ENCODE measurements around the gene TBCA.
A peak's percentile ranks its signal among the peaks of the same experiment; 100 is the strongest.
"Not testable (repeated sequence)": the region's sequence is repeated elsewhere in the genome, so short reads cannot be mapped to it uniquely, and the experiment has no call there.

TBCA gene

DNA sequence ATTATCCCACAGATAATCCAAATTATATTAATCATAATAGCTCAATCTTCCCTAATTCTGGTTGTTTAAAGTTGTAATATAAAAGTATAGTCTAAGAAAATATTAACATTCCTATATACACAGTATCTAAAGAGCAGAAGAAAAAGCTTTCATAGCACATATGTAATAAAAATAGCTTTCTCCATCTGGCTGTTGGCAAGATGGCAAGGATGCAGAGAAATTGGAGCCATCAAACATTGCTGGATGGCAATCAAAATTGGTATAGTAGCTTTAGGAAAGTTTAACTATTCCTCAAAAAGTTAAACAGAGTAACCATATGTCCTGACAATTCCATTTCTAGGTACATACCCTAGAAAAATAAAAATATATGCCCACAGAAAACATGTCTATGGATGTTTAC is 66.8 kb downstream of the TBCA start:
- no peak for DNase-seq (ENCODE audit: low read depth)

DNA sequence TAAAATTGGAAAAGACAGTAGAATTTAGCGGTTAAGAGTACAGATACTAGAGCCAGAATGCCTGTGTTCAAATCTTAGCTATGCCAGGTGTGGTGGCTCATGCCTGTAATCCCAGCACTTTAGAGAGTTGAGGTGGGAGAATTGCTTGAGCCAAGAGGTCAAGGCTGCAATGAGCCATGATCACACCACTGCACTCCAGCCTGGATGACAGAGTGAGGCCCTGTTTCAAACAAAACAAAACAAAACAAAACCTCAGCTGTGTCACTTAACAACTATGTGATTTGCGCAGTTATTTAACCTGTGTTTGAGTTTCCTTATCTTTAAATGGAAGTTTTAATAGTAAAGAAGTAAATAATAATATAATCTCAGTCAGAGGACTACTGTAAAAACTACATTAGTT is 68.3 kb downstream of the TBCA start:
- DNase-seq (ENCODE audit: low read depth), result no peak

DNA sequence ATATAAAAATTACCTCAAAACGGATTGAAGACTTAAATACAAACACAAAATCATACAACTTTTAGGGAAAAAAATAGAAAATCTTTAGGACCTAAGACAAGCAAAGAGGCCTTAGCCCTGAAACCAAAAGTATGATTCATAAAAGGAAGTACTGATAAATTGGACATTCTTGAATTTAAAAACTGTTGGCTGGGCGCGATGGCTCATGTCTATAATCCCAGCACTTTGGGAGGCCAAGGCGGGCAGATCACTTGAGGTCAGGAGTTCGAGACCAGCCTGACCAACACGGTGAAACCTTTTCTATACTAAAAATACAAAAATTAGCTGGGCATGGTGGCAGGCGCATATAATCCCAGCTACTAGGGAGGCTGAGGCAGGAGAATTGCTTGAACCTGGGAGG is 76.6 kb downstream of the TBCA start:
- not testable (repeated sequence) for DNase-seq (ENCODE audit: low read depth)

DNA sequence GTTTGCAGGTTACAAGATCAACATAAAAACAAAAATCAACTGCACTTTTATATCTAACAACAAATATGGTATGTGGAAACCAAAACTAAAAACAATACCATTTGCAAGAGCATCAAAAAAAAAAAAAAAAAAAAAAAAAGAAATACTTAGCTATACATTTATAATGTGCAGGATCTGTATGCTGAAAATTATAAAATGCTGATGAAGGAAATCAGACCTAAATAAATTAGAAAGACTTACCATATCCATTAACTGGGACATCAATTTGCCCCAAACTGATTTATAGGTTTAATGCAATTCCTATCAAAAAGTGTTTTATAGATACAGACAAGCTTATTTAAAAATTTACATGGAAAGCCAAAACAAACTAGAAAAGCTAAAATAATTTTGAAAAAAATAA is 77.2 kb downstream of the TBCA start:
- no peak for DNase-seq (ENCODE audit: low read depth)

DNA sequence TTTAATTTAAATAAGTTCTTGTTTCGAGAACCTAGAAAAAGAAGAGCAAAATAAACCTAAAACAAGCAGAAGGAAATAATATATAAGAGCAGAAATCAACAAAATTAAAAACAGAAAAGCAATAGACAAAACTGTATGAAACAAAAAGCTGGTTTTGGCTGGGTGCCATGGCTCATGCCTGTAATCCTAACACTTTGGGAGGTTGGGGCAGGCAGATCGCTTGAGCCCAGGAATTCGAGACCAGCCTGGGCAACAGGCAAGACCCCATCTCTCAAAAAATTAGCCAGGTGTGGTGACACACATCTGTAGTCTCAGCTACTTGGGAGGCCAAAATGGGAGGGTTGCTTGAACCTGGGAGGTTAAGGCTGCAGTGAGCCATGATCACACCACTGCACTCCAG is 78.4 kb downstream of the TBCA start:
- DNase-seq (ENCODE audit: low read depth), result no peak

DNA sequence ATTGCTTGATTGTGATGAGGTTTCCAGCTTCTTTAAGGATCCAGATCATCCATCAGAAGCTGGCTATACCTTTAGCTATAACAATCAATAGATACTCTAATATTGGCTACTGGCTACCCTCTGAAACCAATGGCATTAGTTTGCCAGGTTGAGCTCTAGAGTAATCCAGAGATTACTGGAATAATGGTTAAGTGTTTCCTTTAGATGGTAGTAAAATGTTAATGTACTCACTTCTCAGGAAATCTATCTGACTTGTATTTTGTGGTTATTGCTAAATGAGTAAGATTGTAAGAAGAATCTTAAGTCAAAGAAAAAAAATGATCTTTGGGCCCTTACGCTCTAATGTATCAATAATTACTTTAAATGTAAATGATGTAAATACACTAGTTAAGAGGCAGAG is 80.0 kb downstream of the TBCA start:
- no peak for DNase-seq (ENCODE audit: low read depth)

DNA sequence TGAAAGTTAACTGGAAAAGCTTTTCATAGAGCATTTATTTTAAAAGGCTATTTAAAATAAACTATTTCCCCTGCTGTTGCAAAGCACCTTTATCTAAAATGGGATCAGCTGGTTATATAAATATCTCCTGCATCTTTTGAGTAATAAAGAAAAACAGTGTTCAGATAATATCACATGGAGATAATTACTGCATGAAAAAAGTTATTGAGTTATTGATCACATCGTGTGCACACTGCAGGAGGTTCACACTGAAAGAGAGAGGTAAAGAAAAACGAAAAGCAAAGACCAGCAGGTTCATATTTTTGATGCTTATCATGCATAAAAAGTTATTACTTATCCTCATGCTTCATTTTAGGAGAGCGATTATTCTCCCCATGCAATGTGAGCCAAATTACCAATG is 82.2 kb downstream of the TBCA start:
- DNase-seq (ENCODE audit: low read depth), result no peak

DNA sequence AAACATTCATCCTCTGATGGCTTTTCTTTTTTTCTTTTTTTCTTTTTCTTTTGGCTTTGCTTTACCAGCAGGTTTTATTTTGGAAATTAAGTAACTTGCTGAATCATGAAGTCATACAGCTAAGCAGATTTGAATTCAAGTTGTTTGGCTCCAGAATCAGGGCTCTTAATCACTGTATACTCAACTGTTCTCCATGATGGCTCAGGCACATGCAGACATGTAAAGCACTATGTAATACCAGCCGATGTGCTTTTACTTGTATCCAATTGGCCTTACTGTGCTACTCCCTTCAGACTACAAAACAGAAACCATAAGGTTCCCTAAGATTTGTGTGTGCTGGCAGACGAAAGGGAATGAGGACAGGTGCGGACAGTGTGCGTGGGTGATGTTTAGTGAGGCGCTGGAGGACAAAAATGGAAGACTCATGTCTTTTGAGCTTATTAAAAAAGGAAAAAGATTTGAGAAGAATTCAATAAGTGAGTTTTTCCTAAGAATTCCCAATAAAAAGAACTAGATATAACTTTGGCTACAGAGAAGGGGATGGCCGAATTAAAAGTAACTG is 92.9 kb downstream of the TBCA start:
- peak; percentile 5 for DNase-seq (ENCODE audit: low read depth)

DNA sequence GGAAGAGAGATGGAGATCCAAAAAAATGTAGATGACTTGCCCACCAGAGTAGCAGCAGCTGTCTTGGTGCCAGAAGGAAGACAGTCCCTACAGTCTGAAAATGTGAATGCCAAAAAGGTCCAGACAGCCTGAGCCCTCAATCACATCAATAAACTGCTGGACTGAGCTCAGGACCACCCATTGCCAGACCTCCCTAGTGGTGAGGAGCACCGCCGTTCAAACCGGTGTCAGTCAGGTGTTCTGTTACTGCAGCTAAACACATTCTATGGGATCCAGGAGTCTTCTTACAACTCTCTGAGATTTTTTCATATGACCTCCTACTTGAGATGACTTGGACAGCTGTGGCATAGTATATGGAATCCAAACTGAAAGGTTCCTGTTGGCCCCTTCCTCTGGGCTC is 105.6 kb downstream of the TBCA start:
- DNase-seq (ENCODE audit: low read depth), result no peak

DNA sequence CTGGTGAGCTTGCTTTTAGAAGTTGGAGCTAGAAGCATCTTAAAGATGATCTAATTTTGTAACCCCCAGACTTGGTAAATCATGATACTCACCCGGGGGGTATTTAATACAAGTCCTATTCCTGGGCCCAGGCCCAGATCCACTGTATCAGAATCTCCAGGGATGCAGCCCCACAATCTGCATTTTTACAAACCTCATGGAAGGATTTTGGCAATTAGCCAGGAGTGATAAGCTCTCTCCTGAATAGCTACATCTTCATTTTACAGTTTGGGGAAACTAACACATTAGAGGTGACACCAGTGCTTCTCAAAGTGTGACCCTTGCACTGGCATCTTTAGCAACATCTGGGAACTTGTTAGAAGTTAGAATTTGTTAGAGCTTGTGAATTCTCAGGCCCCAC is 106.5 kb downstream of the TBCA start:
- DNase-seq (ENCODE audit: low read depth), result no peak

DNA sequence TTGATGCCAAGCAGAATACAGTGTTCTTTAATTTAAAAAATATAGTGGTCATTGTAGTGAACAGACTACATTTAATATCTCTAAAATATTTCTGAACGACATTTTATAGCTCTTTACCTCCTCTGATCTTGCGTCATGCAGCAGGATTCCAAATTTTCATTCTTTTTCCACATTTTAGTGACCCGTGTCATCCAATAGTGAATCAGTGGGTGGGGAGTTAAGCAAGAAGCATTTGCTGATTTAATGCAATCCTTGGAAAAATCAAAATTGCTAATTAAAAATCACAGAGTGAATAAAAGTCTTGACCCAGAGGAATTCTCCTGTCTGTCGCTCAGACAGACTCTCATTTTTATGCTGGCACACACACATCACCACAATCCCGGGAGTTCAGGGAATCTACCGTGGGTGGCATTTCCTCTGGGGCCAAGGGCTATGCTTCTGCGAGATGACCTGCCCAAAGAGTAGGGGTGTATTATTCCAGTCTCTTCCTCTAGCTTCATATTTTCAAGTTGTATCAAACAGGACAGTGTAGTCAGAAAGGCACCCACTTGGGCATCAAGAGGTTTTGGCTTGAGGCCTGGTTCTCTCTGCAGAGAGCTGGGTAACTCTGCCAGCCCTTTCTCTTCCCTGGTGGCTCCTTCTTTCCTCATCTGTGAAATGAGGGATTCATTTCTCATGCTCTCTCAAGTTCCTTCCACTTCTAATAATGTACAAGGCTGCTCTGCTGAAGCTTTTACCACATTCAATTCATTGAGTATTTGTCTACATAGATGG is 112.9 kb downstream of the TBCA start:
- no peak for DNase-seq (ENCODE audit: low read depth)

DNA sequence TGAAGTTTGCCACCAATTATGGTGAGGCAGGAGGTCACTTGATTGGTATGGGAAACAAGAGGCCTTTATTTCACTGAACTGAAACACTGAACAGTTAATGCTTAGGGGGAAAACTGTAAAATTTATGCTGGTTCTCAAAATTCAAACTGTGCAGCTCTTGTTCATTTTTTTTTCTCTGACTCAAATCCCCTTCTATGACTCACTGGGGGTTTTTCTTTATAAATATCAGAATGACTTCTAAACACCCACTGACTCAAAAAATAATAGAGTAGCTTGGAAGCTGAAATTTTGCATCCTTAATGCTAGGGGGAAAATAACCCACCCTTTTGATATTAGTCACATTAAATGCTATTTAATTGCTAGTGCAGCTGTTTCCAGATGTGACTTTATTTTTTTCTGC is 113.5 kb downstream of the TBCA start:
- DNase-seq (ENCODE audit: low read depth), result no peak

DNA sequence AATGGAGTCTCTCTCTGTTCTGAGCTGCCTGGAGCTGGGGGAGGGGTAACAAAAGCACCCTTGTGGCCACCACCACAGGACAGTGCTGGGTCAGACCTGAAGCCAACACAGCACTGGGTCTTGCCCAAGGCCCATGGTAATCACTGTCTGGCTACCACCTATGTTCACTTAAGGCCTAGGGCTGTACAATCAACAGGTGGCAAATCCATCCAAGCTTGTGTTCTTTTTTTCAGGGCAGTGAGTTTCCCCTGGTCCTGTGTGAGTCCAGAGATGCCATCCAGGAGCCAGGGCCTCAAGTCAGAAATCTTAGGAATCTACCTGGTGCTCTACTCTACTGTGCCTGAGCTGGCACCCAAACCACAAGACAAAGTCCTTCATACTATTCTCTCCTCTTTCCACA is 117.5 kb downstream of the TBCA start:
- no peak for DNase-seq (ENCODE audit: low read depth)

DNA sequence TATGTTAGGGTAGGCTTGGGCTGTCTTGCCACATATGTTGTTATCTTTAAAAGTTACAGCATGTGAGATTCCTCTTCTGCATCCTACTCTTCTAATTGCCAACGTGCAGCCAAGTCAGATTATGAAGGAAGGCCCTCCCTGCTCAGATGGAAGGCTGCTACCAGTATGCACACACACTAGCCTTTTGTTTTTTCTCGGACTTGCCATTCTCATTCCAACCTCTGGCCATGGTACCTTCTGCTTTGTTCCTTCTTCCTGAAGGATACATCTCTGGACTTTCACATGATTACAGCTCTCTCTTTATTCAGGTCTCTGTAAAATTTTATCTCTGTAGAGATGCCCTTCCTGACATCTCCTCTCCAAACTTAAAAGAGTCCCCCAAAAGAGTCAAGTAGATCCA is 124.8 kb downstream of the TBCA start:
- no peak for DNase-seq (ENCODE audit: low read depth)

DNA sequence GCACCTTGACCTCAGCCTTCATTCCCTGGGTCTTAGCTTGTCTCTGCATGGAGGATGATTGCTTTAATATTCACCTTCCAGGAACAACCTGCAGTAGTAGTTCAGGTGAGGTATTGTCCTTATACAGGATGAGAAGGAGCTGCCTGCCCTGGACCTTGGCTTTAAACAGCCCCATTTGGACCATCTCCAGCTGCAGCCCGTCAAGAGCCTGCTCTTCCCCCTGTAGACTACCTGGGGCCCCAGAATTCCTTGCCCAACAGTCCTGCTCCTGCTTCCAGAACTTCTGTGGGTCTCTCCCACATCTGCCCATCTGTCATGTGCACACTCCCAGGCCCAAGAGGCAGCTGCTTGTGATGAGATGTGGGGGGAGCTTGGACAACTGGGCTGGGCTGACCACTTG is 125.5 kb downstream of the TBCA start:
- no peak for DNase-seq (ENCODE audit: low read depth)

DNA sequence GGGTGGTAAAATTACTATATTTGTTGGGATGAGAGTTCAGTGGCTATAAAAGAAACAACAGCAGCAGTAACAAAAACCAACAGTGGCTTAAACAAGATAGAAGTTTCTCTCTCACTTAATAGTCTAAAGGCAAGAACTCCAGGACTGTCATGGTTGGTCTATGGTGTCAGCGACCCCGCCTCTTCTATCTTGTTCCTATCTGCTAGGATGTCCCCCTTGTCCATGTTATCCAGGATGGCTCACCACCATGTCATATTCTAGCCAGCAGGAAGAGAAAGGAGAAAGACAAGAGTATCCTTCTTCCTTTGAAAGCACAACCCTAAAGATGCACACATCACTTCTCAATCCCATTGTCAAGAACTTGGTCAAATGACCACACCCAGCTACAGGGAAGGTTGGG is 126.4 kb downstream of the TBCA start:
- no peak for DNase-seq (ENCODE audit: low read depth)

DNA sequence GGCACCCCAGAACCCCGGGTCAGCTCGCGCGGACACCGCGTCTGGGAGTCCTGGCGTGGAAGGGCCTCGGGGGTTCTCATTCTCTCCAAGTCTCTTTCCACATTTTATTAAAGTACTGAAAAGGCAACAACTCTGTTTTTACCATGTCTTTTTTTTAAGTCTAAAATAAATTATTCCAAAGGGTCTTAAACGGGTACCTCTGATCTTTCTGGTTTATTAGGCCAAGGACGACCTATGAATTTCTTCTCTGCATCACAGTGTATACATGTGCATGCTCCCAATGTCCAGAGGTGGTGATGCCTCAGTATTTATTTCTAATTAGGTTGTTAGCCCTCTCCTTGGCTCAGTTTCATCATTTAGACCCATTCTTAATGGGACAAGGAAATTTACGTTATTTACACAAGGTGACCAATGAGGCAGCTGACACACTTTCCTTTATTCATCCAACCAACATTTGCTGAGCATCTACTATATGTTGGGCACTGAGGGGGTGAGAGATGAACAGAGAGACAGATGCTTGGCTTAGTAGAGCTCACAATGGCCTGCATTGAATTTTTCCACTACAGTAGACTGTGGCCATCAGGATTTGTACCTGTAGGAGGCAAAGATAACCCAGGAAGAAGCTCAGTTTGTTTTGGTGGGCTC is 130.0 kb downstream of the TBCA start:
- no peak for DNase-seq (ENCODE audit: low read depth)

DNA sequence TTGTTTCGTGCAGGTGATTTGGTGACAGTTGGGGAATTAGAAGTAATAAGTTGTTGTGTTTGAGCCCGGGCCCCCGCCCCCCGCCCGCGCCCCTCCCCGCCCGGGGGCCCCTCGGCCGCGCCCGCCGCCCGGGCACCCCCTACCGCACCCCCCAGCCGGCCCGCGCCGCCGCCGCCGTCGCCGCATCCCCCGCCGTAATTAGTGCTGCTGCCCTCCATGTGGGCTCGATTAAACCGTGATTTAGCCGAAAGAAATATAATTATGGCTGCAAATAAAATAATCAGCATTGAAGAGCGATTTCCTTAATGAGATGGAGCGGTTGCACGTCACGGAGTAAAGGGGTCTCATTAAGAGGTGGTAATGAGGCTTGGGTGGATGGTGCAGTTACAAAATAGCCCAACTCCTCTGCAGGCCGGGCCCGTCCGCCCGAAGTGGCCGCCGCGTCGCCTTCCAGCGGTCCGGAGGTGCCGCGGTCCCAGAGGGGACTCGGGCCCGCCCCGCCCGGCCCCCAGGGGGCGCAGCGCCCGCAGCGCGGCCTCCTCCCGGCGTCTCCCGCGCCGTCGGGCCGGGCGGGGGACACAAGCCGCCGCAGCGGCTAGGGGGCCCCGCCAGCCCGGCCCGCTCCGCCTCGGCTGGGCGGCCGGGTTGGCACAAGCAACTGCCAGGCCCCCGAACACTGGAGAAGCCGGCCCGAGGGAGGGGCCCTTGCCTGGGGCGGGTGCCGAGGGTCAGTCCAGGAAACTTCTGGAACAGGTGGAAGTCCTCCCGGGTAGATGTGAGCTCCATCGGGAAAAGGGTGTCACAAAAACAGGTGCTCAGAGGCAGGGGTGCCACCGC is 130.8 kb downstream of the TBCA start:
- no peak for DNase-seq (ENCODE audit: low read depth)

DNA sequence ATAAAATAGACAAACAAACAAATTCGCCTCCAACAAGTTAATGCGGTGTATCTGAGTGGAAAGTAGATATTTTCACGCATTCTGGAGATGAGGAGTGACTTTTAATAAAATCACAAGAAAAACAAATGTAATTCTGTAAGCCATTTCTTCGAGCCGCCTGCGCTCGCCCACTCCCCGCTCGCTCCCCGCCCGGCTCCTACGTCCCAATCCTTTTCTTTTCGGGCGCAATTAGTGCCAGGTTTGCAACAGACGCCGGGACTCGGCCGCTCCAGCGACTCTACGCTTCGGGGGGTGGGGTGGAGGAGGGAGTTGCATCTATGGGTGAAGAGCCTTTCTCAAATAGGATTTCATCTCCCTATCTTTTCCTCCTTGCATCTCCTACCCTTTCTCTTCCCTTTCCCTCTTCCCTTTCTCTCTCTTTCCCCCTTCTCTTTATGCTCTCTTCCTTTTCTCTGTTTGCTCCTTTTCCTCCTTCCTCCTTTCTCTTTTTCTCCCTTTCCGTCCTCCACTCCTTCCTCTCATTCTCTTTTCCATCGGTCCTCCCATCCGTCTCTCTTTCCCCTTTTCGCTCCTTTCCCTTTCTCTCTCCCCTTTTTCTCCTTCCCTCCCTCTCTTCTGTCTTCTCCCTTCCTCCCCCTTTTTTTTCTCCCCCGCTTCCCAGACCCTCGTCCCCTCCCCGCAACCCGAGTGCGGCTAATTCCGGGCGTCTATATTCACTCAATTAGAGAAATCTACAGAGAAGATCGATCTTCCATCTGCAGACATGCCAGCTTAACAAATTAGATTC is 131.6 kb downstream of the TBCA start:
- no peak for DNase-seq (ENCODE audit: low read depth)

DNA sequence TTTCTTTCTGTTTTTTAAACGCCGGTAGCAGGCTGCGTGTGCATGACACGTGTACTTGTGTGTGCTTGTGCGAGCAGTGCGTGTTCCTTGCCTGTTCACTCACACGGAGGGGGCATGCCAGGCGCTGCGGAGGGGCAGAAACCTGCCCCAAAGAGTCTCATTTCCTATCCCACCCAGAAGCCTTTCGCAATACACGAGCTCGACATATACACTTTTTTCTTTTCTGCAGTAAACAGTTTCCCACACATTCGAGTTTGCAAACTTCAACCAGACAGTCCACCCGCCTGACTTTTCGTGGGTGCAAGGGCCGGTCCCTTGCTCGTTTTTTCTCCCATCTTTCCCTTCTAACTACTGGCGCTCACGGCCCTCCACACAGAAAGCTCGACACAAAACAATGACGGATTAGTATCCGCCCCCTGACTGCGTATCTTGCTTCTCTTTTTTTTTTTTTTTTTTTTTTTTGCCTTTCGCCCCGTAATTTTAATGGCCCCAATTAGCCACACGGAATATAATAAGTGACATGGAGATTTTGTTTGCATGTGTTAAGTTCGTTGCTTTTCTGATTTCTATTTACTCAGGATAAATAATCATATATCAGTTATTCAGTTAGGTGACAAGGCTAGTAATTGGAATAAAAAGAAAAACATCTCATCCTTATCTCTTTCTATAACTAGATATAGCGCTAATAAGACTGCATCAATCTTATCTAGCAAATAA is 132.3 kb downstream of the TBCA start:
- DNase-seq (ENCODE audit: low read depth), result no peak

All from GM04504 (cell line).